Skeletal muscle tissue (tissue), 4 donors: ENCODE data around the gene SRM. TPM values are rescaled to one million over a fixed set of nuclear protein-coding genes. Genes with fewer than 3 reads are reported as not detected.
"Not testable (repeated sequence)": the region's sequence is repeated elsewhere in the genome, so short reads cannot be mapped to it uniquely, and the experiment has no call there.

Source experiments
- H3K27ac ChIP-seq: one replicate; pipeline ENCODE4 v1.7.0; 2013; ENCODE audit warnings: mild to moderate bottlenecking, low read depth, low read length, inconsistent platforms
- H3K27me3 ChIP-seq, 3 donors: one replicate each; pipeline ENCODE4 v1.7.0; 2013; ENCODE audit warnings: low read length in 3 of 3; ENCODE audit not compliant: control insufficient read depth in 3 of 3, insufficient read depth in 3 of 3
- H3K36me3 ChIP-seq, 3 donors: one replicate each; pipeline ENCODE4 v1.7.0; 2013; ENCODE audit warnings: low read length in 3 of 3; ENCODE audit not compliant: control insufficient read depth in 3 of 3, insufficient read depth in 3 of 3
- H3K4me1 ChIP-seq, 3 donors: one replicate each; pipeline ENCODE4 v1.7.0; 2013; ENCODE audit warnings: low read length in 3 of 3, mild to moderate bottlenecking in 3 of 3; ENCODE audit not compliant: control insufficient read depth in 3 of 3, insufficient read depth in 3 of 3
- H3K4me3 ChIP-seq, 3 donors: one replicate each; pipeline ENCODE4 v1.7.0; 2013; ENCODE audit warnings: low read length in 3 of 3
- H3K9ac ChIP-seq, 3 donors: one replicate each; pipeline ENCODE4 v1.7.0; 2013; ENCODE audit warnings: low read length in 3 of 3, mild to moderate bottlenecking in 3 of 3, moderate library complexity in 2 of 3, low read depth in 1 of 3
- H3K9me3 ChIP-seq, 3 donors: one replicate each; pipeline ENCODE4 v1.7.0; 2013; ENCODE audit warnings: low read length in 3 of 3; ENCODE audit not compliant: control insufficient read depth in 3 of 3
- total RNA-seq: library from RNA; depleted of rRNA; stranded (reverse); fragments of >200 nt; gene quantifications from one replicate; pipeline ENCODE4 v1.2.3, GENCODE V29; 2014
- donor health status: Osteomylitis.

Gene SRM
- total RNA-seq, 1 donor from 2014 or later = 8.4 TPM

DNA sequence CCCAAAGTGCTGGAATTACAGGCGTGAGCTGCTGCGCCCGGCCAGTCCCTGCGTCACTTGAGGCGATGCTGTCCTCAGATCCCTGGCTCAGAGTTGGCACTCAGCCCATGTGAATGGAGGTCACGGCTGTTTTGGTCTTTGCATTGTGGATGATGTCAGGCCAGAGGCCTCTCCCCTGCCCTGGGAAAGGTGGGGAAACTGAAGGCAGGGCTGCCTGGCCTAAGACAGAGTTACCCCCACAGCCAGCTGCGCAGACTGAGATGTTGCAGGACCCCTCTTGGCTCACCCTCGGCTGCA, 13.6 kb downstream of the SRM start:
- no peak overlapping the region for H3K4me3 ChIP-seq
- H3K36me3 ChIP-seq = no peaks in the 10 kb centered on the region
- no peaks in the 10 kb centered on the region for H3K9me3 ChIP-seq
- peaks cover 0 to 2% (median 0%) of the 10 kb centered on the region in 3 donors for H3K4me1 ChIP-seq
- no peaks in the 10 kb centered on the region for H3K27me3 ChIP-seq
- no peak overlapping the region for H3K9ac ChIP-seq
- H3K27ac ChIP-seq = no peak overlapping the region

DNA sequence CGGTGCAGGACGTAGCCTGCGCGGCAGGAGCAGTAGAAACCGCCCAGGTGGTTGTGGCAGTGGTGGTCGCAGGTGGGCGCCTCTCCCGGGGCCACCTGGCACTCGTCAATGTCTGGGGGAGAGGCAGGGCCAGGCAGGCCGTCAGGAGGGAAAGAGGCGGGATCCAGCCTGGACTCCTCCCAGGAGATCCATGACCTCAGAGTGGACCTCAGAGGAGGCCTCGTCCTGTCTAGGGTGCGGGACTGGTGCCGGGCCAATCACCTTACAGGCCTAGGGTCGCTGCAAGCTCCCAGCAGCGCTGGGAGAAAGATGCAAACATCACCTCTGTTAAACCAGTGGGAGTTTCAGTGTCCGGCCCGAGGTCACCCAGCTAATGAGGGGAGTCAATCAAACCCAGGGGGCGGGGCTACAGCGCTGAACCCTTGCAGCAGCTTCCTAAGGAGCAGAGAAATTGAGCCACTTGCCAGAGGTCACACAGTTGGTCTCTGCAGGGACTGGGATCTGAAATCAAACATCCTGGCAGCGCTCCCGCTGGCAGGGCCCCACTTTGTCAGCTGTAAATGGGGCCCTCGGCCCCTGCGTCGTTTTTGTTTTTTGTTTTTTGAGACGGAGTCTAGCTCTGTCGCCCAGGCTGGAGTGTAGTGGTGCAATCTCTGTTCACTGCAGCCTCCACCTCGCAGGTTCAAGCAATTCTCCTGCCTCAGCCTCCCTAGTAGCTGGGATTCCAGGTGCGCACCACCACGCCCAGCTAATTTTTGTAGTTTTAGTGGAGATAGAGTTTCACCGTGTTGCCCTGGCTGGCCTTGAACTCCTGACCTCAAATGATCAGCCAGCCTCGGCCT, 14.2 kb downstream of the SRM start:
- Histone ChIP-seq H3K9me3 (no peaks in the 10 kb centered on the region), H3K36me3 (no peaks in the 10 kb centered on the region), H3K4me1 (peaks cover 0 to 2% (median 0%) of the 10 kb centered on the region in 3 donors), H3K27ac (no peak overlapping the region), H3K27me3 (no peaks in the 10 kb centered on the region), H3K4me3 (no peak overlapping the region), H3K9ac (no peak overlapping the region)

DNA sequence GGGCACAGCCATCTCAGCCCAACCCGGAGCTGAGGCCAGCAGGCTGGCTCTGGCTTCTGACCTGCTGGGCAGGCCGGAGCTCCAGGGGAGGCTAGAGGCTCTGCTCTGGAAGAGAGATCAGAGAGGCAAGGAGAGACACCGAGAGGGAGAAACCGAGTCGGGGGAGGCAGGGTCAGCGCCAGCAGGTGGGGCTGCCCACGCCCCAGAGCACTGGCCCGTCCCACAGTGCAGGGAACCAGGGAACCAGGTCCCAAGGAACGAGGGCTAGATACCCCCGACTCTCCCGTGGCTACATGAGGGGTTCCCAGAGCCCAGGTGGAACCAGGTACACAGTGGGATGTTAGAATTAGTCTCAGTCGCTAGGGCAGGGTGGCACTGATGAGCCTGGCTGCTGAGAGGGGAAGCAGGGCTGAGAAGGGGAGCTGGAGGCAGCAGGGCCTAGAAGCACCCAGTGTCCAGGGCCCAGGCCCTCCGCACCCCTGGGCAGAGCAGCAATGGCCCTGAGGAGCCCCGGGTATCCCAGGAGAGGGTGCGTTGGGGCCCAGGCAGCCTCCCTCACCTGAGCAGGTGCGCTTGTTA, 14.9 kb downstream of the SRM start:
- Histone ChIP-seq H3K9me3 (no peaks in the 10 kb centered on the region), H3K4me3 (no peak overlapping the region), H3K27ac (no peak overlapping the region), H3K27me3 (no peaks in the 10 kb centered on the region), H3K9ac (no peak overlapping the region), H3K36me3 (no peaks in the 10 kb centered on the region), H3K4me1 (peaks cover 0 to 2% (median 0%) of the 10 kb centered on the region in 3 donors)

GRCh38 chr1:11044086-11044848, 15.6 kb downstream of the SRM start:
- Histone ChIP-seq H3K9ac (no peak overlapping the region), H3K27ac (no peak overlapping the region), H3K4me3 (no peak overlapping the region), H3K4me1 (peaks cover 0 to 2% (median 0%) of the 10 kb centered on the region in 3 donors), H3K36me3 (no peaks in the 10 kb centered on the region), H3K27me3 (no peaks in the 10 kb centered on the region), H3K9me3 (no peaks in the 10 kb centered on the region)

GRCh38 chr1:11042995-11043874, 16.6 kb downstream of the SRM start:
- H3K4me3 ChIP-seq = no peak overlapping the region

GRCh38 chr1:11042065-11042464, 17.8 kb downstream of the SRM start:
- peaks cover 0 to 3% (median 0%) of the 10 kb centered on the region in 3 donors for H3K27me3 ChIP-seq
- H3K27ac ChIP-seq = no peak overlapping the region
- H3K9ac ChIP-seq = no peak overlapping the region
- no peaks in the 10 kb centered on the region for H3K36me3 ChIP-seq
- H3K4me1 ChIP-seq = peaks cover 10 to 12% (median 11%) of the 10 kb centered on the region in 3 donors
- no peak overlapping the region for H3K4me3 ChIP-seq
- H3K9me3 ChIP-seq = no peaks in the 10 kb centered on the region

More at GRCh38 chr1:11042995-11043874, 16.6 kb downstream of the SRM start:
- Histone ChIP-seq H3K36me3 (no peaks in the 10 kb centered on the region), H3K4me1 (peaks cover 5 to 8% (median 8%) of the 10 kb centered on the region in 3 donors), H3K27ac (no peak overlapping the region), H3K27me3 (peaks cover 0 to 3% (median 0%) of the 10 kb centered on the region in 3 donors), H3K9me3 (no peaks in the 10 kb centered on the region), H3K9ac (no peak overlapping the region)

GRCh38 chr1:11041048-11041447, 18.8 kb downstream of the SRM start:
- H3K4me3 ChIP-seq = no peak overlapping the region
- H3K9ac ChIP-seq = no peak overlapping the region
- no peak overlapping the region for H3K27ac ChIP-seq
- H3K27me3 ChIP-seq = peaks cover 0 to 3% (median 0%) of the 10 kb centered on the region in 3 donors
- no peaks in the 10 kb centered on the region for H3K36me3 ChIP-seq
- no peaks in the 10 kb centered on the region for H3K9me3 ChIP-seq
- H3K4me1 ChIP-seq = peaks cover 10 to 11% (median 10%) of the 10 kb centered on the region in 3 donors

DNA sequence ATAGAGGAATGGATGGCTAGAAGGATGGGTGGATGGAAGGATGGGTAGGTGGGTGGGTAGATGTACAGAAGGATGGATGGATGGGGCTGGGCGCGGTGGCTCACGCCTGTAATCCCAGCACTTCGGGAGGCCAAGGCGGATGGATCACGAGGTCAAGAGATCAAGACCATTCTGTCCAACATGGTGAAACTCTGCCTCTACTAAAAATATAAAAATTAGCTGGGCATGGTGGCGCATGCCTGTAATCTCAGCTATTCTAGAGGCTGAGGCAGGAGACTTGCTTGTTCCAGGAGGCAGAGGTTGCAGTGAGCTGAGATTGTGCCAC, 19.8 kb downstream of the SRM start:
- H3K27ac ChIP-seq, H3K36me3 ChIP-seq, H3K9ac ChIP-seq, H3K27me3 ChIP-seq, H3K4me3 ChIP-seq, H3K9me3 ChIP-seq: not testable (repeated sequence)
- H3K4me1 ChIP-seq = peaks cover 10 to 11% (median 10%) of the 10 kb centered on the region in 3 donors

DNA sequence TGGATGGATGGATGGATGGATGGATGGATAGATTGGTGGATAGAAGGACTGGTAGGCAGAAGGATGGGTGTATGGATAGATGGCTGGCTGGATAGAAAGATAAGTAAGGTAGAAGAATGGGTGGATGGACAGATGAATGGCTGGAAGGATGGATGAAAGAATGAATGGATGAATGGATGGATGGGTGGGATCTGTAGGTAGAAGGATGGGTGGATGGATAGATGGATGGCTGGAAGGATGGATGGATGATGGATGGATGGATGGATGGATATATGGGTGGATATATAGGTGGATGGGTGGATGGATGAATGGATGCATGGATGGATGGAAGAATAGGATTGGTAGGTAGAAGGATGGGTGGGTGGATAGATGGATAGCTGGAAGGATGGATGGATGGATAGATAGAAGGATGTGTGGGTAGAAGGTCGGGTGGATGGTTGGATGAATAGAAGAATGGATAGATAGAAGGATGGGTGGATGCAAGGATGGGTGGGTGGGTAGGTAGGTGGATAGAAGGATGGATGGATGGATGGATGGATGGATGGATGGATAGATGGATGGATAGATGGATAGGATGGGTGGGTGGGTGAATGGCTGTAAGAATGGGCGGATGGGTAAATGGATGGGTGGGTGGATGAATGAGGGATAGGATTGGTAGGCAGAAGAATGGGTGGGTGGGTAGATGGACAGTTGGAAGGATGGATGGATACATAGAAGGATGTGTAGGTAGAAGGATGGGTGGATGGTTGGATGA, 20.3 kb downstream of the SRM start:
- no peaks in the 10 kb centered on the region for H3K36me3 ChIP-seq
- H3K9ac ChIP-seq = no peak overlapping the region

More for the DNA sequence above, 20.3 kb downstream of the SRM start:
- Histone ChIP-seq H3K9me3 (no peaks in the 10 kb centered on the region), H3K4me3 (no peak overlapping the region), H3K27ac (no peak overlapping the region), H3K4me1 (peaks cover 10 to 11% (median 10%) of the 10 kb centered on the region in 3 donors), H3K27me3 (peaks cover 0 to 3% (median 0%) of the 10 kb centered on the region in 3 donors)
